ENCODE measurements around the gene BRAP.

DNA sequence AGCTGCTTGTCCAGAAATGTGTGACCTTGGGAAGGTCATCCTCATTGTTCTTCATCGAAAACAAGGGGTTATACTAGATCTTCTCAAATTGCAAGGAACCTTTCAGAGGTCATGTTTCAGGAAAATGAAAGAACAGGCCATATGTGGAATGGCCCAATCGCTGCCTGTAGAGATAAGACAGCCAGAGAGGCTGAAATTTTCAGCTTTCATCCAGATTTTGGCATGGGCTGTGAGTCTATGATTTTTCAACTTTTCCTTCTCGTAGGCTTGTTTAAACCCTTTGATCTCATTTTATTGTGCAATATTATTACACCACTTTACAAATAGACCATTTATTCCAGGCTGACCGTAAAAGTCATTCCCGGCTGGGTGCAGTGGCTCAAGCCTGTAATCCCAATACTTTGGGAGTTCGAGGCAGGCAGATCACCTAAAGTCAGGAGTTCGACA lies 69.6 kb downstream of the BRAP start:
- TF ChIP-seq SIN3A (IDR thresholded peaks at IDR 0.05; ENCODE audit: borderline replicate concordance, insufficient read depth, low read length), result no peak
- no peak for TF ChIP-seq POLR2AphosphoS5 (IDR thresholded peaks at IDR 0.05; ENCODE audit: low read depth, low read length)
- TF ChIP-seq TAF1 (IDR thresholded peaks at IDR 0.05; ENCODE audit: borderline replicate concordance, insufficient read depth, low read length), result no peak
